Ascending aorta (tissue), 2 donors: ENCODE measurements around the gene TUBA1C. TPM values are rescaled to one million over a fixed set of nuclear protein-coding genes. Genes with fewer than 3 reads are reported as not detected.

Experiments
- DNase-seq, 2 donors: peaks; one replicate each; pipeline ENCODE4 v3.0.0-alpha.2; 2019; ENCODE audit warnings: low spot score in 2 of 2
- H3K27ac ChIP-seq, 2 donors: fragments of 200-600 bp; sonication (generic); one replicate each; pipeline ENCODE4 v1.5.1; 2016 to 2017; ENCODE audit warnings: mild to moderate bottlenecking in 1 of 2
- H3K27me3 ChIP-seq: fragments of 200-600 bp; sonication (generic); one replicate; pipeline ENCODE4 v1.5.1; 2017
- H3K36me3 ChIP-seq, 2 donors: fragments of 200-600 bp; sonication (generic); one replicate each; pipeline ENCODE4 v1.5.1; 2016
- H3K4me1 ChIP-seq, 2 donors: fragments of 200-600 bp; sonication (generic); one replicate each; pipeline ENCODE4 v1.5.1; 2016 to 2017; ENCODE audit warnings: mild to moderate bottlenecking in 1 of 2
- H3K4me3 ChIP-seq, 2 donors: fragments of 200-600 bp; sonication (generic); one replicate each; pipeline ENCODE4 v1.5.1; 2016 to 2017; ENCODE audit warnings: mild to moderate bottlenecking in 1 of 2
- H3K9me3 ChIP-seq, 2 donors: fragments of 200-600 bp; sonication (generic); one replicate each; pipeline ENCODE4 v1.5.1; 2016
- intact Hi-C: fragments of 100-400 bp; cut with DNase I; formaldehyde crosslinking; loops from one replicate; pipeline ENCODE4 v1.15.1; 2023
- total RNA-seq: library from RNA; depleted of rRNA; stranded (reverse); fragments of >200 nt; gene quantifications from one replicate; pipeline ENCODE4 v1.1.0, GENCODE V29; 2016
- TF ChIP-seq, protein P1 (sequence below), 3 experiments: fragments of 200-600 bp in 2 of 3; fragments of 450-650 bp in 1 of 3; sonication (generic) in 2 of 3; IDR thresholded peaks; one replicate each; pipeline ENCODE4 v1.5.1; 2016 to 2019; ENCODE audit warnings: antibody characterized with exemption in 3 of 3, mild to moderate bottlenecking in 1 of 3, moderate library complexity in 1 of 3

The TUBA1C gene
- total RNA-seq, 1 donor from 2014 or later = 370 TPM

DNA sequence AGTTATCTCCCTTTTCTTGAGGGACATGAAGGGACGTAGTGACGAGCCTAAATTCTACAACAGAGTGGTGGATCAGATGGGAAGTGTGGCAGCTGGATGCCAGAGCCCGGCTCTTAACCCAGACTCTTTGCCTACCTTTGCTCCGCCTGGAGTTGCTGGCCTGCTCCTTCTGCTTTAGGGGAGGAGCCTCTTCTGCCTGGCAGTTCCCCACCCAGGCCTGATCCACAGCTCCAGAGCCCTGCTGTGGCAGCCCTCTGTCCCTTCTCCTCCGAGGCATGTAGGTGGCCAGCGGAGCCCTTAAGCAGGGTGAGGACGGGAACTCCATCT is 27.8 kb downstream of the TUBA1C start:
- H3K36me3 ChIP-seq = no peaks in the 10 kb centered on the region
- H3K27ac ChIP-seq = peak overlapping the region; percentile 9 to 68
- H3K4me1 ChIP-seq = peaks cover 6 to 21% of the 10 kb centered on the region in 2 donors
- TF ChIP-seq, protein P1, sequence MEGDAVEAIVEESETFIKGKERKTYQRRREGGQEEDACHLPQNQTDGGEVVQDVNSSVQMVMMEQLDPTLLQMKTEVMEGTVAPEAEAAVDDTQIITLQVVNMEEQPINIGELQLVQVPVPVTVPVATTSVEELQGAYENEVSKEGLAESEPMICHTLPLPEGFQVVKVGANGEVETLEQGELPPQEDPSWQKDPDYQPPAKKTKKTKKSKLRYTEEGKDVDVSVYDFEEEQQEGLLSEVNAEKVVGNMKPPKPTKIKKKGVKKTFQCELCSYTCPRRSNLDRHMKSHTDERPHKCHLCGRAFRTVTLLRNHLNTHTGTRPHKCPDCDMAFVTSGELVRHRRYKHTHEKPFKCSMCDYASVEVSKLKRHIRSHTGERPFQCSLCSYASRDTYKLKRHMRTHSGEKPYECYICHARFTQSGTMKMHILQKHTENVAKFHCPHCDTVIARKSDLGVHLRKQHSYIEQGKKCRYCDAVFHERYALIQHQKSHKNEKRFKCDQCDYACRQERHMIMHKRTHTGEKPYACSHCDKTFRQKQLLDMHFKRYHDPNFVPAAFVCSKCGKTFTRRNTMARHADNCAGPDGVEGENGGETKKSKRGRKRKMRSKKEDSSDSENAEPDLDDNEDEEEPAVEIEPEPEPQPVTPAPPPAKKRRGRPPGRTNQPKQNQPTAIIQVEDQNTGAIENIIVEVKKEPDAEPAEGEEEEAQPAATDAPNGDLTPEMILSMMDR (IDR thresholded peaks at IDR 0.05) = no peak
- intact Hi-C loops = no loop called here
- peaks cover 16% of the 10 kb centered on the region for H3K27me3 ChIP-seq
- peak overlapping the region in 1 of 2 donors; percentile 53 for H3K4me3 ChIP-seq
- no peak for DNase-seq
- H3K9me3 ChIP-seq = no peaks in the 10 kb centered on the region

DNA sequence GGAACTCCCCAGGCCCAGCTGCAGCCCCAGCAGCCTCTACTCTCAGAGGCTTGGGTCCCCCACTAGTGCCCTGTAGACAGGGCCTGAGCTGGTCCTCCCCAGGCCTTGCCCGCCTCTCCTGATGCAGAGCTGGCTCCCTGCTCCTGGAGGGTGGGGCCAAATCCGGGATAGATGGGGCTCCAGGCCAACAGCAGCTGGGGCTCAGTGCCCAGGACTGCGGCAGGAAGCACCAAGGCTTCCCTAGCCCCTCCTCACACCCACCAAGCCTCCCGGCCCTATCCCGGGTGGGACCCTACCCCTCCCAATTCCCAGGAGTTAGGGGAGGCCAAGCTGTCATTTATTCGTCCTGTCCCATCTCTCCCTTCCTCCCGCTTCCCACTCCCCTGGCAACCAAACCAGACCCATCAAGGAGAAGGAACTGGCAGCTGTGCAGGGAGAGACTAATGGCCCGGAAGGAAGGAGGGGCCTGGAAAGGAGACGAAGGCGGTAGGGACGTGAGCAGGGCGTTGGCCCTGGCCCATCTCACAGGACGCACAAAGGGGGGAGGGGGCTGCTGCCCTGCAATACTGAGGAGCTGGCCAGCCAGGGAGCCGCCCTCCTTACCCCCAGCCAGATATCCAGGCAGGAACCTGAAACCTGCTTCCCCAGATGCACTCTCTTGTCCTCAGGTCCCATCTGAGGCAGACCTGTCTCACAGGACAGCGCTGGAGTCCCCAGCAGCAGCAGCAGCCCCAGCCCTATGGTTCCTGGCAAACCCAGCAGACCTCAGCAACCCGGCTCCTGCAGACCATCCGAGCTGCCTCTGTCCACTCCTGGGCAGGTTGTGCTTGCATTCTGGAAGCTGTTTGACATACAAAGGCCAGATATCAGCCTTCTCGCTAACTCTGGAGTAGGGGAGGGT is 28.4 kb downstream of the TUBA1C start:
- no peaks in the 10 kb centered on the region for H3K9me3 ChIP-seq
- H3K4me3 ChIP-seq = peak overlapping the region; percentile 11 to 53
- peak; percentile 15 to 74 for DNase-seq
- TF ChIP-seq, protein P1 (IDR thresholded peaks at IDR 0.05) = no peak
- H3K36me3 ChIP-seq = no peaks in the 10 kb centered on the region
- intact Hi-C loops = no loop called here
- H3K27me3 ChIP-seq = peaks cover 22% of the 10 kb centered on the region
- peak overlapping the region; percentile 9 to 68 for H3K27ac ChIP-seq
- peaks cover 6 to 21% of the 10 kb centered on the region in 2 donors for H3K4me1 ChIP-seq

DNA sequence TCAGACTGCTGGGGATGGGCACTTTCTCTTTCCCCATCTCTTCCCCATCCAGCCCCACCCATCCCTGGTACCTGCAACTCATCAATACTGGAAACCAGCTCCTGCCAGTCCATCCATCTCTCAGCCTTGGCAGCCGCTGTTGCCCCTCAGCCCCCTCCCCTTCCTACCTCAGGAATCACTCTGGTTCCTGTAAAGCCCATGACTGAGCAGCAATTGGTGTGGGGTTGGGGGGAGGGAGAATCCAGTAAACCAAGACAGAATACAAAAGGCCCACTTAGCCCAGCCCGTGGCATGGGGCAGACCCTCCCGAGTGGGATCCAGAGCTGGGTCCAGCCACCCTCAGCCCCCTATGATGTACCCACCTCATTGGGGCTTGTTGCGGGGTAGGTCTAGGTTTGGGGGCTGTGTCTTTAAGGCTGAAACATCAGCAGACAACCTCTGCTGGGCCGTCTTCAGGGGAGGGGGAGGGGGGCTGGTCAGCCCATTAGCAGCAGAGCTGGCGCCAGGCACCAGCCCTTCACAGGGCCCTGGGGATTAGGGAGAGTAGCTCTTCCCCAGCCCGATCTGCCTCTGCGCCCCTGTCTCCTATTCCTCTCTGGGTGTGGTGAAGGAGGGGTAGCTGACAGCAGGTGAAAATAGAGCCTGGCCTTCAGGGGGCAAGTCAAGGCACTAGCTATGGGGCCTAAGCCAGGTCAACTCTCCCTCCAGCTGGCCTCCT is 29.4 kb downstream of the TUBA1C start:
- H3K4me3 ChIP-seq = no peak overlapping the region
- H3K27ac ChIP-seq = no peak overlapping the region
- H3K4me1 ChIP-seq = peaks cover 6 to 21% of the 10 kb centered on the region in 2 donors
- no peaks in the 10 kb centered on the region for H3K36me3 ChIP-seq
- H3K9me3 ChIP-seq = no peaks in the 10 kb centered on the region
- no peak for DNase-seq
- intact Hi-C loops = no loop called here
- H3K27me3 ChIP-seq = peaks cover 23% of the 10 kb centered on the region
- TF ChIP-seq, protein P1 (IDR thresholded peaks at IDR 0.05) = no peak

DNA sequence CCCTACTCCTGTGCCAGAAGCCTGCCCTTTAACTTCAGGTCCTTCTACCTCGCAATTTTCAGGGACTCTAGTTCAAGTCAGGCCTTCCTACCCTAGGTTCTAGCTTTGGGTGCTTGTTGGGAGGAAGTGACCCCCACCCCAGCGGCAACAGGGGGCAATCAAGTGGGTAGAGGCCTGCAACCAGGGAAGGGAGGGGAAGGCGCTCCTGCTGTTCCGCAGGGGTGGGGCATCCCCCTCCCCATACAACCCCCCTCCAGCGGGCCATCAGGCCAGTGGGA is 29.9 kb downstream of the TUBA1C start:
- intact Hi-C loops = no loop called here
- H3K27me3 ChIP-seq = peaks cover 23% of the 10 kb centered on the region
- H3K27ac ChIP-seq = no peak overlapping the region
- H3K4me3 ChIP-seq = no peak overlapping the region
- no peaks in the 10 kb centered on the region for H3K9me3 ChIP-seq
- H3K36me3 ChIP-seq = no peaks in the 10 kb centered on the region
- TF ChIP-seq, protein P1 (IDR thresholded peaks at IDR 0.05) = no peak
- H3K4me1 ChIP-seq = peaks cover 6 to 21% of the 10 kb centered on the region in 2 donors
- no peak for DNase-seq

DNA sequence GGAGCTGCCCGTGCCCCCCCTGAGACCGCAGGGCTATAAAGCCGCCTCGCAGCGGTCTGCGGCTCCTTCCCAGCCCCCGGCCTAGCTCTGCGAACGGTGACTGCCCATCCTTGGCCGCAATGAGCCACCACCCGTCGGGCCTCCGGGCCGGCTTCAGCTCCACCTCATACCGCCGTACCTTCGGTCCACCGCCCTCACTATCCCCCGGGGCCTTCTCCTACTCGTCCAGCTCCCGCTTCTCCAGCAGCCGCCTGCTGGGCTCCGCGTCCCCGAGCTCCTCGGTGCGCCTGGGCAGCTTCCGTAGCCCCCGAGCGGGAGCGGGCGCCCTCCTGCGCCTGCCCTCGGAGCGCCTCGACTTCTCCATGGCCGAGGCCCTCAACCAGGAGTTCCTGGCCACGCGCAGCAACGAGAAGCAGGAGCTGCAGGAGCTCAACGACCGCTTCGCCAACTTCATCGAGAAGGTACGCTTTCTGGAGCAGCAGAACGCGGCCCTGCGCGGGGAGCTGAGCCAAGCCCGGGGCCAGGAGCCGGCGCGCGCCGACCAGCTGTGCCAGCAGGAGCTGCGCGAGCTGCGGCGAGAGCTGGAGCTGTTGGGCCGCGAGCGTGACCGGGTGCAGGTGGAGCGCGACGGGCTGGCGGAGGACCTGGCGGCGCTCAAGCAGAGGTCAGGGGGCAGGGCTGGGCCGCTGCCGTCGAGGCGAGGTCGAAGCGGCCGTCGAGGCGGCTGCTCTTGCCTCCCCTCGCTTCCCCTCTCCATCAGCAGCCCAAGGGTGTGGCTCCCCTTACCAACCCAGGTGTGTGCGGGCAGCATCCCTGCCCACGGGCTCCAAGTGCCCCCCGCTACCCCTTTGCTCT is 30.4 kb downstream of the TUBA1C start, which contains the start of gene PRPH:
Gene PRPH, plus strand, starts transcription at position 66 of the 855 bp plus-strand sequence. Its CDS starts 54 bp downstream, at position 120.
- peaks cover 23% of the 10 kb centered on the region for H3K27me3 ChIP-seq
- no peak for DNase-seq
- peaks cover 6 to 21% of the 10 kb centered on the region in 2 donors for H3K4me1 ChIP-seq
- TF ChIP-seq, protein P1 (IDR thresholded peaks at IDR 0.05) = no peak
- intact Hi-C loops = no loop called here
- no peaks in the 10 kb centered on the region for H3K9me3 ChIP-seq
- no peaks in the 10 kb centered on the region for H3K36me3 ChIP-seq
- no peak within 1 kb of the TSS for H3K27ac ChIP-seq
- H3K4me3 ChIP-seq = peak within 1 kb of the TSS in 1 of 2 donors; percentile 12
